Endothelial cell of umbilical vein (primary cell): ENCODE data around the gene ALDH1A2. TPM values are rescaled to one million over a fixed set of nuclear protein-coding genes. Genes with fewer than 3 reads are reported as not detected.
A peak's percentile ranks its signal among the peaks of the same experiment; 100 is the strongest.

Experiments used
- BruUV-seq: library from RNA; stranded (reverse); fragments of 400-500 nt; replicated peaks from 2 replicates; lab custom pipeline; 2021; lab: Mats Ljungman, UMichigan
- CTCF ChIA-PET: fragments of 300-600, 350-600 bp; sonication (Branson Sonifier 250); formaldehyde crosslinking; loops from one replicate; lab custom pipeline; 2021; ENCODE audit warnings: antibody characterized with exemption, inconsistent platforms; lab: Charles Lee
- POLR2A ChIA-PET: fragments of 300-600, 350-600 bp; sonication (Branson Sonifier 250); formaldehyde crosslinking; loops from one replicate; lab custom pipeline; 2021; ENCODE audit warnings: antibody characterized with exemption, inconsistent platforms; lab: Charles Lee
- DNase-seq: peaks from one replicate; pipeline ENCODE4 v3.0.0-alpha.2; 2011; ENCODE audit warnings: low read depth, low spot score
- FAIRE-seq: peaks from 2 replicates; lab custom pipeline; 2011; peaks lifted over from hg19 to GRCh38; lab: Jason Lieb, UNC
- H2AFZ ChIP-seq: 2 replicates; pipeline ENCODE4 v1.6.0; 2012; ENCODE audit warnings: low read depth, low read length, control low read depth, inconsistent platforms
- H3K27ac ChIP-seq: 2 replicates; pipeline ENCODE4 v1.5.1; 2011; ENCODE audit warnings: low read depth, mild to moderate bottlenecking, control low read depth, low read length, moderate library complexity; ENCODE audit not compliant: insufficient read depth
- H3K27me3 ChIP-seq, 2 experiments: 2 replicates each; pipeline versions ENCODE4 v1.6.0 to v1.6.1; 2011; ENCODE audit warnings: low read length in 2 of 2, mixed read lengths in 1 of 2; ENCODE audit not compliant: control insufficient read depth in 2 of 2, insufficient read depth in 2 of 2
- H3K36me3 ChIP-seq, 2 experiments: 2 replicates in 1 of 2; 3 replicates in 1 of 2; pipeline ENCODE4 v1.5.1; 2011; ENCODE audit warnings: low read length in 2 of 2, mild to moderate bottlenecking in 1 of 2, moderate library complexity in 1 of 2; ENCODE audit not compliant: control insufficient read depth in 2 of 2, insufficient read depth in 2 of 2; ENCODE audit errors: extremely low read depth in 1 of 2
- H3K4me1 ChIP-seq: 3 replicates; pipeline ENCODE4 v1.5.1; 2011; ENCODE audit warnings: mild to moderate bottlenecking, low read length; ENCODE audit not compliant: control insufficient read depth, insufficient read depth; ENCODE audit errors: extremely low read depth
- H3K4me2 ChIP-seq: 2 replicates; pipeline ENCODE4 v1.6.1; 2011; ENCODE audit warnings: low read length, control low read depth, mixed read lengths; ENCODE audit not compliant: insufficient read depth
- H3K4me3 ChIP-seq, 3 experiments: fragments of 200-600 bp in 1 of 3; sonication (generic), shearing (Covaris generic) in 1 of 3; replicated peaks in 1 of 3; 2 replicates each; pipeline ENCODE4 v1.5.1; 2011 to 2016; ENCODE audit warnings: control low read depth in 3 of 3, low read length in 3 of 3, mild to moderate bottlenecking in 2 of 3, inconsistent platforms in 1 of 3, low read depth in 1 of 3, moderate library complexity in 1 of 3; ENCODE audit not compliant: insufficient read depth in 1 of 3
- H3K79me2 ChIP-seq: 2 replicates; pipeline ENCODE4 v1.6.0; 2012; ENCODE audit warnings: low read length, inconsistent platforms; ENCODE audit not compliant: control insufficient read depth, insufficient read depth
- H3K9ac ChIP-seq: replicated peaks from 2 replicates; pipeline ENCODE3; 2011; ENCODE audit warnings: low read length, control low read depth; ENCODE audit not compliant: insufficient read depth; ENCODE audit errors: extremely low read depth
- H3K9me1 ChIP-seq: replicated peaks from 3 replicates; pipeline ENCODE4 v1.6.0; 2011; ENCODE audit warnings: mild to moderate bottlenecking, low read length; ENCODE audit not compliant: control insufficient read depth, insufficient read depth; ENCODE audit errors: extremely low read depth
- H3K9me3 ChIP-seq: replicated peaks from 2 replicates; pipeline ENCODE4 v1.5.1; 2012; ENCODE audit warnings: low read length, inconsistent platforms; ENCODE audit not compliant: control insufficient read depth, insufficient read depth
- H4K20me1 ChIP-seq: replicated peaks from 2 replicates; pipeline ENCODE3; 2011; ENCODE audit warnings: mild to moderate bottlenecking, low read length; ENCODE audit not compliant: control insufficient read depth, insufficient read depth; ENCODE audit errors: extremely low read depth
- CTCF ChIP-seq, 2 donors: IDR thresholded peaks; 1 replicate in 1 of 2; 2 replicates in 1 of 2; pipeline ENCODE4 v1.5.1; 2011; ENCODE audit warnings: low read length in 2 of 2, mild to moderate bottlenecking in 2 of 2, moderate library complexity in 2 of 2, control low read depth in 1 of 2, inconsistent platforms in 1 of 2, low read depth in 1 of 2; ENCODE audit not compliant: insufficient read depth in 1 of 2; ENCODE audit errors: extremely low read depth in 1 of 2
- EZH2 ChIP-seq: IDR thresholded peaks from 2 replicates; pipeline ENCODE4 v1.6.1; 2012; ENCODE audit warnings: borderline replicate concordance, low read depth, mild to moderate bottlenecking, moderate library complexity, low read length, inconsistent platforms; ENCODE audit not compliant: severe bottlenecking
- FOS ChIP-seq: IDR thresholded peaks from 2 replicates; pipeline ENCODE4 v1.6.1; 2011; ENCODE audit warnings: mild to moderate bottlenecking, low read length, moderate library complexity, borderline replicate concordance; ENCODE audit not compliant: insufficient read depth
- GATA2 ChIP-seq: IDR thresholded peaks from 2 replicates; pipeline ENCODE4 v1.7.0; 2011; ENCODE audit warnings: low read depth, mild to moderate bottlenecking, moderate library complexity, mixed read lengths, low read length; ENCODE audit not compliant: insufficient read length, insufficient read depth
- JUN ChIP-seq: IDR thresholded peaks from 2 replicates; pipeline ENCODE4 v1.6.1; 2011; ENCODE audit warnings: borderline replicate concordance, low read depth; ENCODE audit not compliant: insufficient read length, insufficient read depth
- MAX ChIP-seq: IDR thresholded peaks from 2 replicates; pipeline ENCODE4 v1.6.1; 2011; ENCODE audit not compliant: insufficient read depth, insufficient read length
- MYC ChIP-seq: IDR thresholded peaks from one replicate; pipeline ENCODE4 v1.6.1; 2011; ENCODE audit warnings: mild to moderate bottlenecking, low read depth, low read length
- POLR2A ChIP-seq: IDR thresholded peaks from 2 replicates; pipeline ENCODE4 v1.6.1; 2012; ENCODE audit warnings: low read depth, mild to moderate bottlenecking, control low read depth, low read length
- POLR2AphosphoS5 ChIP-seq: IDR thresholded peaks from 2 replicates; pipeline ENCODE4 v1.6.1; 2012; ENCODE audit warnings: low read depth, mild to moderate bottlenecking, control low read depth, low read length, moderate library complexity; ENCODE audit not compliant: insufficient read depth
- dilution Hi-C: fragments of 300-500 bp; cut with MboI; formaldehyde crosslinking; loops from one replicate; pipeline ENCODE4 v1.15.0; 2019; ENCODE audit warnings: low sequenced_read_pairs; ENCODE audit not compliant: extremely low pct_ligation_motif_present
- intact Hi-C: fragments of 100-400 bp; cut with micrococcal nuclease; formaldehyde crosslinking; loops from one replicate; pipeline ENCODE4 v1.10.0; 2022
- polyA plus RNA-seq, 4 experiments: library from polyadenylated mRNA; depleted of rRNA in 3 of 4; stranded (reverse) in 3 of 4; unstranded in 1 of 4; fragments of >200 nt; gene quantifications; 2 replicates each; pipeline versions ENCODE4 v1.2.1 to v1.2.3, GENCODE V29; 2011 to 2012; ENCODE audit warnings: missing spikeins in 1 of 4
- total RNA-seq: library from RNA; stranded (reverse); gene quantifications from 2 replicates; pipeline ENCODE4 v1.2.3, GENCODE V29; 2021

Gene ALDH1A2
- total and polyA plus RNA-seq, 2 donors (not counting 3 experiments of a cell fraction or from before 2014, with no cell fraction given), result 16.3 to 34.9 TPM

GRCh38 chr15:57909388-57909787, 156.1 kb downstream of the ALDH1A2 start:
- Histone ChIP-seq H3K4me2 (no peak overlapping the region), H3K79me2 (no peaks in the 10 kb centered on the region), H3K9me1 (no peaks in the 10 kb centered on the region), H3K27ac (no peak overlapping the region), H2AFZ (no peak overlapping the region), H3K36me3 (no peaks in the 10 kb centered on the region), H3K4me1 (peaks cover 7% of the 10 kb centered on the region), H3K4me3 (no peak overlapping the region), H3K9ac (no peak overlapping the region), H3K9me3 (no peaks in the 10 kb centered on the region), H3K27me3 (no peaks in the 10 kb centered on the region), H4K20me1 (no peaks in the 10 kb centered on the region)
- ChIA-PET POLR2A (no interaction called here), CTCF (interaction anchor here (1.0 to 1.4 kb wide), 2 partner anchors 14 to 161 kb away, joined by 3 read pairs; no protein-coding TSS in a partner anchor)
- intact Hi-C loops (loop anchor here (2.0 kb wide), 1 partner anchor 13 kb away; no protein-coding TSS in a partner anchor), dilution Hi-C loops (no loop called here)
- no TSS peak for BruUV-seq
- peak; percentile 42 for TF ChIP-seq JUN
- TF ChIP-seq FOS, result no peak
- DNase-seq (peak; percentile 33), FAIRE-seq (peak; percentile 55)

- no peak overlapping the region for H3K27ac ChIP-seq
- H3K4me3 ChIP-seq, result no peak overlapping the region
- H3K79me2 ChIP-seq, result no peaks in the 10 kb centered on the region
- CTCF ChIA-PET, result no interaction called here
- DNase-seq (no peak), FAIRE-seq (no peak)
- H3K4me1 ChIP-seq, result peaks cover 6% of the 10 kb centered on the region
- no peak for TF ChIP-seq GATA2
- no peak for TF ChIP-seq JUN
- no peak for TF ChIP-seq MAX
- no peak for TF ChIP-seq CTCF (IDR thresholded peaks at IDR 0.05; ENCODE audit: extremely low read depth in 1 of 2, insufficient read depth in 1 of 2, low read depth in 1 of 2, low read length in 2 of 2)
- no peak for TF ChIP-seq EZH2
- TF ChIP-seq MYC, result no peak
- TF ChIP-seq FOS, result no peak
- TF ChIP-seq POLR2A, result no peak
- no peak for TF ChIP-seq POLR2AphosphoS5
- POLR2A ChIA-PET, result no interaction called here
- intact Hi-C loops, result no loop called here
- no peaks in the 10 kb centered on the region for H3K36me3 ChIP-seq
- H3K9ac ChIP-seq, result no peak overlapping the region
- dilution Hi-C loops, result no loop called here
- H4K20me1 ChIP-seq, result no peaks in the 10 kb centered on the region
- no peak overlapping the region for H3K4me2 ChIP-seq
- no peaks in the 10 kb centered on the region for H3K9me1 ChIP-seq
- H3K27me3 ChIP-seq, result no peaks in the 10 kb centered on the region
- H2AFZ ChIP-seq, result no peak overlapping the region
- no peaks in the 10 kb centered on the region for H3K9me3 ChIP-seq
- BruUV-seq, result no TSS peak
Observed at GRCh38 chr15:57903626-57904025, 161.9 kb downstream of the ALDH1A2 start.
